Brain pericyte (primary cell): ENCODE data around the gene TNXB.

Experiments used
- DNase-seq: peaks from one replicate; pipeline ENCODE4 v3.0.0-alpha.2; 2012; ENCODE audit warnings: low read depth, low spot score

Gene TNXB, protein sequence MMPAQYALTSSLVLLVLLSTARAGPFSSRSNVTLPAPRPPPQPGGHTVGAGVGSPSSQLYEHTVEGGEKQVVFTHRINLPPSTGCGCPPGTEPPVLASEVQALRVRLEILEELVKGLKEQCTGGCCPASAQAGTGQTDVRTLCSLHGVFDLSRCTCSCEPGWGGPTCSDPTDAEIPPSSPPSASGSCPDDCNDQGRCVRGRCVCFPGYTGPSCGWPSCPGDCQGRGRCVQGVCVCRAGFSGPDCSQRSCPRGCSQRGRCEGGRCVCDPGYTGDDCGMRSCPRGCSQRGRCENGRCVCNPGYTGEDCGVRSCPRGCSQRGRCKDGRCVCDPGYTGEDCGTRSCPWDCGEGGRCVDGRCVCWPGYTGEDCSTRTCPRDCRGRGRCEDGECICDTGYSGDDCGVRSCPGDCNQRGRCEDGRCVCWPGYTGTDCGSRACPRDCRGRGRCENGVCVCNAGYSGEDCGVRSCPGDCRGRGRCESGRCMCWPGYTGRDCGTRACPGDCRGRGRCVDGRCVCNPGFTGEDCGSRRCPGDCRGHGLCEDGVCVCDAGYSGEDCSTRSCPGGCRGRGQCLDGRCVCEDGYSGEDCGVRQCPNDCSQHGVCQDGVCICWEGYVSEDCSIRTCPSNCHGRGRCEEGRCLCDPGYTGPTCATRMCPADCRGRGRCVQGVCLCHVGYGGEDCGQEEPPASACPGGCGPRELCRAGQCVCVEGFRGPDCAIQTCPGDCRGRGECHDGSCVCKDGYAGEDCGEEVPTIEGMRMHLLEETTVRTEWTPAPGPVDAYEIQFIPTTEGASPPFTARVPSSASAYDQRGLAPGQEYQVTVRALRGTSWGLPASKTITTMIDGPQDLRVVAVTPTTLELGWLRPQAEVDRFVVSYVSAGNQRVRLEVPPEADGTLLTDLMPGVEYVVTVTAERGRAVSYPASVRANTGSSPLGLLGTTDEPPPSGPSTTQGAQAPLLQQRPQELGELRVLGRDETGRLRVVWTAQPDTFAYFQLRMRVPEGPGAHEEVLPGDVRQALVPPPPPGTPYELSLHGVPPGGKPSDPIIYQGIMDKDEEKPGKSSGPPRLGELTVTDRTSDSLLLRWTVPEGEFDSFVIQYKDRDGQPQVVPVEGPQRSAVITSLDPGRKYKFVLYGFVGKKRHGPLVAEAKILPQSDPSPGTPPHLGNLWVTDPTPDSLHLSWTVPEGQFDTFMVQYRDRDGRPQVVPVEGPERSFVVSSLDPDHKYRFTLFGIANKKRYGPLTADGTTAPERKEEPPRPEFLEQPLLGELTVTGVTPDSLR (N-terminal part only)

GRCh38 chr6:32109114-32109764 lies at the start of gene TNXB:
Gene TNXB (minus strand): TSS chr6:32109338. CDS start chr6:32098198, 11,140 bp downstream.
- DNase-seq: no peak

GRCh38 chr6:32158052-32158451 lies 48.9 kb upstream of the TNXB start:
- no peak for DNase-seq

DNA sequence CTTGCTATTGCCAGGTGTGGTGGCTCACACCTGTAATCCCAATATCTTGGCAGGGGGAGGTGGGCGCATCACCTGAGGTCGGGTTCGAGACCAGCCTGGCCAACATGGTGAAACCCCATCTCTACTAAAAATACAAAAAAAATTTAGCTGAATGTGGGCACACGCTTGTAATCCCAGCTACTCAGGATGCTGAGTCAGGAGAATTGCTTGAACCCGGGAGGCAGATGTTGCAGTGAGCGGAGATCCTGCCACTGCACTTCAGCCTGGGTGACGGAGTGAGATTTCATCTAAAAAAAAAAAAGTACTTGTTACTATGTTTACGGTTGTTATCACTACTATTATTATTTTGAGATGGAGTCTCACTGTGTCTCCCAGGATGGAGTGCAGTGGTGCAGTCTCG lies 47.8 kb upstream of the TNXB start:
- no peak for DNase-seq

- no peak for DNase-seq
Measured at GRCh38 chr6:32154514-32155161, 45.5 kb upstream of the TNXB start.

- peak; percentile 90 for DNase-seq
Measured at GRCh38 chr6:32153564-32154513, 44.7 kb upstream of the TNXB start, which contains the start of gene PPT2. Gene PPT2 (plus strand): TSS chr6:32154141. CDS start chr6:32154595, 454 bp downstream.

DNA sequence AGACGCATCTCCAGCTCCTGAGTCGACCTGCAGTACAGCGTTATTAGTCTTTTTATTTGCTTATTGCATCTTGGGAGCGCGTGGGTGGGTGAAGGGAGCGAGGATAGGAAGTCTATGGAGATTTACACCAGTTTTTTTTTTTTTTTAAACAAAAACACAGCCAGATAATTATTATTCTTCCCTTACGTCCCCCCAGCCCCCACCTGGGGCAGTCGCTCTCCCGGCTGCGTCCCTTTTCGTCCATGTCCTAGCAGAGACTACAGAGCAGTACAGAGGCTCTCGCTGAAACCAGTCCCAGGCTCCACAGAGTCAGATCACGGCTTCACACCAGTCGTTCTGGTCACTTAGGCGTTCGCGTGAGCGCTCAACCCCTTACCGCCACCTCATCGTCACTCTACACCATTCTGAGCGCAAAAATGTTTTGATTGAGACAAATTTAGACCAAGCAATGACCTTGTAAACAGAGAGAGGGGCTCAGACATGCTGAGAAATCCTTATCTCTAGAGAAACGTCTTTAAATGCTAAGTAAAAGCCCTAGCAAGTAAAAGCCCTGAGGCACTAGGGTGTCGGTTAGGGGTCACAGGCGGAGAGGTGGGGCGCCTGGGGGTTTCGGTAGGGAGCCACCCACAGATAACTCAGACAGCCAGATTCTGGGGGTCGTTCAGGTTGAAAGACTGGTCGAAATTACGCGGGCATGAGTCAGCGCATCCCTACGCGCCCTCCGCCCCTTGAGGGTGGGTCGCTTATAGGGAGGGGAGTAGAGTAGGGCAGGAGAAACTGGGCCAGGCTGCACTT lies 43.8 kb upstream of the TNXB start:
- DNase-seq: no peak

DNA sequence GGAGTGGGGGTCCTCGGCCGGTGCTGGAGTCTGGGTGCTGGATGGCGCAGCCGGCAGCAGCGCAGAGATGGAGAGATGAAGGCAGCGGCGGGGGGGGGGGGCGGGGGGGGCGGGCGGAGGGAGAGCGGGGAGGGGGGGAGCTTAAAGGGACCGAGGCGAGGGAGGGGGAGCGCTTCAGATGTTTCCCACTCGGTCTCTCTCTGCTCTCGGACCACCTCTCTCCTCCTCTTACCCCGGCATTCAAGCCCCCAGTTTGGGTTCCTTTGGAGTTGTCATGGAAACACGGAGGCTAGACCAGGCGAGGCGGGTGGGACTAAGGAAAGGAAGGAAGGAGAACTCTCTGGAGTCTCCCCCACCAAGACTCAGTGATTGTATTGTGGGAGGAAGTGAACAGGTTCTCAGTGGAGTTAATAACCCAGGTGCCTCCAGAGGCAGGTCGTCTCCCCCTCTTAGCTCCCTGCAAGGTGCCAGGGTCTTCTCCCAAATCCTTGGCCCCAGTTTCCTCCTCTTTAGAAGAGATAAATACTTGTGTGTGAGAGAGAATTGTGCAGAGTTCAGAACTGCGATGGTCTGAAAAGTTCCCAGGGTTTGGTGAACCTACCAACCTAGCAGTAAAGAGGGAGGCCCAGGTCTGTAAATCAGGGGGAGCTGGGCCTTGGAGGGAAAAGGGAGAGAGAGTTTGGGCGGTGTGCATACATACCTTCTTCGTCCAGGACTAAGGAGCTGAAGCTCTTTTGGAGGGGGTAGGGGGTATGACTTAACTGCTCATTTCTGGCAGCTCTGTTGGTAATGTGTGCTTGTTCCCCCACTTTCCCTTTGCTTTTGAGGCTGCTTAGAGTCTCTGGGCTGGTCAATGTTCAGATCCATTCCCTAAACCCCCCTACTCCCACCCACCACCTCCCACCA lies 43.0 kb upstream of the TNXB start, which contains the start of gene PRRT1:
TSS of gene PRRT1 (minus strand) at position 77 of the 906 bp plus-strand sequence. CDS start 112 bp downstream, outside the sequence.
- DNase-seq: no peak

DNA sequence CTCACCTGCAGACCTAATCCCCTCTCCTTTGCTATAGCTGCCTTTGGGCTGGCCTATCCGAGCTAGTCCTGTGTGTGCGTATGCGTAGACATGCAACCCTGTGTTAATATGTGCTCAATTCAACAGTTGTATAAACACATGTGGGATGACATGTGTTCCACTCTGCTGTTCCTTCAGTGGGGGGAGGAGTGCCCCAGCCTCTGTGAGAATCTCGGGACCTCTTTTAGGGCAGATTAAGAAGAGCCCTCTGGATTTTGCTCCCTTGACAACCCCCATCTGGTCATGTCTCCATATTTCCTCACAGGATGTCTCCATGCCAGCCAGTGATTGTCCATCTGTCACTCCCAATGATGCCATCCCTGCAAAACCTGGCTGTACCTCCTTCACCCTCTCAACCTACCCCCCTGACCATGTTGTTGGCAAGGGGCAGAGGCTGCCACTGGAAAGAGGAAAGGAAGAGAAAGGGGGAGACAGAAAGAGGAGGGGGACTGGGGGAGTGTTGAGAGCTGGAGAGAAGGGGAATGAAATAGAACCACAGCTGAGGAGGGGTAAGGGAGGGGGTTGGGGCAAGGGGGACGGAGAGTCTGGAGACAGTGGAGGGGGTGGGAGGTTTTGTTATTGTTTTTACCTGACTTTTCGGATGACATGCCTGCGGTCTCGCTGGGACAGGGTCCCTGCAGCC lies 42.2 kb upstream of the TNXB start:
- DNase-seq: no peak

- DNase-seq: no peak
Measured at GRCh38 chr6:32149932-32150870, 41.1 kb upstream of the TNXB start.

GRCh38 chr6:32149092-32149755 lies 40.1 kb upstream of the TNXB start:
- no peak for DNase-seq

DNA sequence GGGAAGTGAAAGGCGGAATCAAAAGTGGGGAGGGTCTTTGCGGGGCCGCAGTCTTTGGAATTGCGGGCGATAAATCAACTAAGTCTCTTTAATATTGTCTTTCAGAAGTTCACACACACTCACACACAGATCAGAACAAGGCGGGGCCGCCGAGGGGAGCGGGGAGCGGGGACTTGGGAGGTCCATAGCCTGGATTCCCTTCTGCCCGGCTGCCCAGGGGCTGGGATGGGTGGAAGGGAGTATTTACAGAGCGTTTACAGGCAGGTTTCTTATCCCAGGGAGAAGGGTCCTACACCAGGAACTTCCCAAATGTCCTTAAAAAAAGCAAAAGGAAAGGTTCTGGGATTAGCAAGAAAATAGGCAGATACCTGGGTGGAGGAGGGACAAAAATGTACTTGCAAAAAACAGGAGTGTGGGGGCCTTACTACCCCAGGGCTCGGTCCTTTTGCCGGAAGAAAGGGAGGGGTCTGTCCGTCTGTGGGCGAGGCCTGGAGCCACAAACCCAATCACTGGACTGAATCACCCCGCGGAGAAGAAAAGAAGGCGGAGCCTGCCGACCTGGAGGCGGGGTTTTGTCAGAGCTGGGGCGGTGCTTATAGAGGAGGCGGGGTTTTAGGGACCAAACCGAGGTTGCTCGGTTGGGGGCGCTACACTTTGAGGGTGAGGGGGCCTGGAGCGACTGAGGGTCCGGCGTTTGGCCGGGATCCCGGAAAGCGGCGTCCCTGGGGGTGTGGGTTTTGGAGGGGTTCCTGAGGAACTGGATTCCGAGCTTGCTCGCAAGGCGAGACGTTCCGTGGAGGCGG lies 39.4 kb upstream of the TNXB start:
- no peak for DNase-seq

GRCh38 chr6:32147401-32148132 lies 38.4 kb upstream of the TNXB start:
- no peak for DNase-seq

- no peak for DNase-seq
Measured at GRCh38 chr6:32146687-32147086, 37.5 kb upstream of the TNXB start.

GRCh38 chr6:32146287-32146686 lies 37.1 kb upstream of the TNXB start:
- DNase-seq: no peak
